ENCODE measurements around the gene GDF9. TPM values are rescaled to one million over a fixed set of nuclear protein-coding genes. Genes with fewer than 3 reads are reported as not detected.

GDF9 gene
- total RNA-seq, 1 experiment from 2014 or later, result 0.49 TPM

GRCh38 chr5:132816554-132816953 lies 49.7 kb downstream of the GDF9 start:
- Histone ChIP-seq H3K79me2 (ENCODE audit: insufficient read depth, low read length) (no peaks in the 10 kb centered on the region), H3K4me1 (ENCODE audit: control insufficient read depth in 1 of 2, insufficient read depth in 2 of 2, low read length in 2 of 2) (peaks cover 0 to 18% of the 10 kb centered on the region in 2 experiments; a peak in 3 of 4 replicates), H2AFZ (ENCODE audit: low read depth, low read length, poor library complexity, severe bottlenecking) (no peak overlapping the region), H4K20me1 (ENCODE audit: insufficient read depth) (no peaks in the 10 kb centered on the region), H3K9me2 (ENCODE audit: insufficient read depth) (no peaks in the 10 kb centered on the region), H3K27me3 (ENCODE audit: insufficient read depth, low read length) (no peaks in the 10 kb centered on the region), H3K9ac (ENCODE audit: low read length) (no peak overlapping the region), H3K4me3 (replicated peaks in 1 of 2; ENCODE audit: low read depth in 1 of 2, low read length in 2 of 2) (no peak overlapping the region), H3K36me3 (ENCODE audit: control insufficient read depth in 1 of 2, insufficient read depth in 2 of 2, low read length in 2 of 2) (no peaks in the 10 kb centered on the region), H3K4me2 (ENCODE audit: low read length) (no peak overlapping the region), H3K27ac (ENCODE audit: low read depth, low read length) (no peak overlapping the region), H3K9me3 (ENCODE audit: control insufficient read depth in 1 of 2, insufficient read depth in 1 of 2, low read depth in 1 of 2, low read length in 2 of 2) (no peaks in the 10 kb centered on the region)
- no peak for TF ChIP-seq RAD21 (IDR thresholded peaks at IDR 0.05; ENCODE audit: low read depth)
- no peak for TF ChIP-seq SRF (IDR thresholded peaks at IDR 0.05; ENCODE audit: low read depth)
- TF ChIP-seq ELF1 (IDR thresholded peaks at IDR 0.05; ENCODE audit: borderline replicate concordance, low read depth), result no peak
- no peak for TF ChIP-seq EZH2phosphoT487 (IDR thresholded peaks at IDR 0.05; ENCODE audit: borderline replicate concordance)
- no peak for TF ChIP-seq SIN3A (IDR thresholded peaks at IDR 0.05; ENCODE audit: low read depth)
- no peak for TF ChIP-seq YY1 (IDR thresholded peaks at IDR 0.05; ENCODE audit: extremely low read depth, insufficient replicate concordance, low read depth, low read length)
- no peak for TF ChIP-seq EGR1 (IDR thresholded peaks at IDR 0.05; ENCODE audit: low read depth)
- no peak for TF ChIP-seq FOSL1 (IDR thresholded peaks at IDR 0.05; ENCODE audit: low read depth)
- no peak for TF ChIP-seq CBX3 (IDR thresholded peaks at IDR 0.05; ENCODE audit: low read depth)
- TF ChIP-seq, protein P1, sequence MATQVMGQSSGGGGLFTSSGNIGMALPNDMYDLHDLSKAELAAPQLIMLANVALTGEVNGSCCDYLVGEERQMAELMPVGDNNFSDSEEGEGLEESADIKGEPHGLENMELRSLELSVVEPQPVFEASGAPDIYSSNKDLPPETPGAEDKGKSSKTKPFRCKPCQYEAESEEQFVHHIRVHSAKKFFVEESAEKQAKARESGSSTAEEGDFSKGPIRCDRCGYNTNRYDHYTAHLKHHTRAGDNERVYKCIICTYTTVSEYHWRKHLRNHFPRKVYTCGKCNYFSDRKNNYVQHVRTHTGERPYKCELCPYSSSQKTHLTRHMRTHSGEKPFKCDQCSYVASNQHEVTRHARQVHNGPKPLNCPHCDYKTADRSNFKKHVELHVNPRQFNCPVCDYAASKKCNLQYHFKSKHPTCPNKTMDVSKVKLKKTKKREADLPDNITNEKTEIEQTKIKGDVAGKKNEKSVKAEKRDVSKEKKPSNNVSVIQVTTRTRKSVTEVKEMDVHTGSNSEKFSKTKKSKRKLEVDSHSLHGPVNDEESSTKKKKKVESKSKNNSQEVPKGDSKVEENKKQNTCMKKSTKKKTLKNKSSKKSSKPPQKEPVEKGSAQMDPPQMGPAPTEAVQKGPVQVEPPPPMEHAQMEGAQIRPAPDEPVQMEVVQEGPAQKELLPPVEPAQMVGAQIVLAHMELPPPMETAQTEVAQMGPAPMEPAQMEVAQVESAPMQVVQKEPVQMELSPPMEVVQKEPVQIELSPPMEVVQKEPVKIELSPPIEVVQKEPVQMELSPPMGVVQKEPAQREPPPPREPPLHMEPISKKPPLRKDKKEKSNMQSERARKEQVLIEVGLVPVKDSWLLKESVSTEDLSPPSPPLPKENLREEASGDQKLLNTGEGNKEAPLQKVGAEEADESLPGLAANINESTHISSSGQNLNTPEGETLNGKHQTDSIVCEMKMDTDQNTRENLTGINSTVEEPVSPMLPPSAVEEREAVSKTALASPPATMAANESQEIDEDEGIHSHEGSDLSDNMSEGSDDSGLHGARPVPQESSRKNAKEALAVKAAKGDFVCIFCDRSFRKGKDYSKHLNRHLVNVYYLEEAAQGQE (IDR thresholded peaks at IDR 0.05; ENCODE audit: low read depth), result no peak
- no peak for TF ChIP-seq POLR2AphosphoS5 (IDR thresholded peaks at IDR 0.05; ENCODE audit: low read depth, low read length)
- TF ChIP-seq, protein P2, sequence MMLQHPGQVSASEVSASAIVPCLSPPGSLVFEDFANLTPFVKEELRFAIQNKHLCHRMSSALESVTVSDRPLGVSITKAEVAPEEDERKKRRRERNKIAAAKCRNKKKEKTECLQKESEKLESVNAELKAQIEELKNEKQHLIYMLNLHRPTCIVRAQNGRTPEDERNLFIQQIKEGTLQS (IDR thresholded peaks at IDR 0.05), result no peak
- no peak for TF ChIP-seq CEBPB (IDR thresholded peaks at IDR 0.05; ENCODE audit: low read depth)
- TF ChIP-seq TCF7L2 (IDR thresholded peaks at IDR 0.05; ENCODE audit: borderline replicate concordance, extremely low read depth, insufficient read depth, insufficient read length), result no peak
- no peak for TF ChIP-seq JUND (IDR thresholded peaks at IDR 0.05)
- TF ChIP-seq EZH2 (IDR thresholded peaks at IDR 0.05), result no peak
- TF ChIP-seq ZBTB33 (IDR thresholded peaks at IDR 0.05; ENCODE audit: extremely low read depth, insufficient replicate concordance, low read length), result no peak
- no peak for TF ChIP-seq ZNF274 (IDR thresholded peaks at IDR 0.05; ENCODE audit: low read depth, low read length)
- TF ChIP-seq, protein P3, sequence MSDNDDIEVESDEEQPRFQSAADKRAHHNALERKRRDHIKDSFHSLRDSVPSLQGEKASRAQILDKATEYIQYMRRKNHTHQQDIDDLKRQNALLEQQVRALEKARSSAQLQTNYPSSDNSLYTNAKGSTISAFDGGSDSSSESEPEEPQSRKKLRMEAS (IDR thresholded peaks at IDR 0.05), result no peak
- TF ChIP-seq, protein P4, sequence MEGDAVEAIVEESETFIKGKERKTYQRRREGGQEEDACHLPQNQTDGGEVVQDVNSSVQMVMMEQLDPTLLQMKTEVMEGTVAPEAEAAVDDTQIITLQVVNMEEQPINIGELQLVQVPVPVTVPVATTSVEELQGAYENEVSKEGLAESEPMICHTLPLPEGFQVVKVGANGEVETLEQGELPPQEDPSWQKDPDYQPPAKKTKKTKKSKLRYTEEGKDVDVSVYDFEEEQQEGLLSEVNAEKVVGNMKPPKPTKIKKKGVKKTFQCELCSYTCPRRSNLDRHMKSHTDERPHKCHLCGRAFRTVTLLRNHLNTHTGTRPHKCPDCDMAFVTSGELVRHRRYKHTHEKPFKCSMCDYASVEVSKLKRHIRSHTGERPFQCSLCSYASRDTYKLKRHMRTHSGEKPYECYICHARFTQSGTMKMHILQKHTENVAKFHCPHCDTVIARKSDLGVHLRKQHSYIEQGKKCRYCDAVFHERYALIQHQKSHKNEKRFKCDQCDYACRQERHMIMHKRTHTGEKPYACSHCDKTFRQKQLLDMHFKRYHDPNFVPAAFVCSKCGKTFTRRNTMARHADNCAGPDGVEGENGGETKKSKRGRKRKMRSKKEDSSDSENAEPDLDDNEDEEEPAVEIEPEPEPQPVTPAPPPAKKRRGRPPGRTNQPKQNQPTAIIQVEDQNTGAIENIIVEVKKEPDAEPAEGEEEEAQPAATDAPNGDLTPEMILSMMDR (IDR thresholded peaks at IDR 0.05 in 2 of 3, conservative IDR thresholded peaks at IDR 0.05 in 1 of 3; ENCODE audit: borderline replicate concordance in 1 of 3, insufficient read depth in 1 of 3, low read depth in 2 of 3, low read length in 2 of 3), result no peak
- no TSS peak for BruUV-seq (replicated peaks)
- ChIA-PET CTCF (interaction anchor here (1.5 kb wide), 1 partner anchor 9 kb away, joined by 8 read pairs; no protein-coding TSS in a partner anchor), POLR2A (no interaction called here), RAD21 (ENCODE audit: low non-redundant PET in 1 of 2, low total read pairs in 2 of 2, uncharacterized antibody in 2 of 2, unreplicated experiment in 2 of 2) (no interaction called here)
- intact Hi-C loops (cut with micrococcal nuclease), result no loop called here
- ATAC-seq (no peak), DNase-seq (ENCODE audit: low read depth, low spot score) (no peak)

All from HCT116 (cell line).